HepG2 (cell line): ENCODE measurements around the gene DHX57. TPM values are rescaled to one million over a fixed set of nuclear protein-coding genes. Genes with fewer than 3 reads are reported as not detected.

Experiments used
- HNF4G ChIP-seq, 2 experiments: sonication (generic) in 1 of 2; formaldehyde crosslinking in 1 of 2; IDR thresholded peaks; 2 replicates each; pipeline versions ENCODE4 v1.4.0 to v1.6.1; 2011 to 2020; ENCODE audit warnings: borderline replicate concordance in 2 of 2, low read depth in 2 of 2, mild to moderate bottlenecking in 2 of 2, low read length in 1 of 2, missing genetic modification reagents in 1 of 2, moderate library complexity in 1 of 2
- HOXA9 ChIP-seq: sonication (generic); formaldehyde crosslinking; IDR thresholded peaks from 2 replicates; pipeline ENCODE4 v1.8.1; 2022; ENCODE audit warnings: missing genetic modification reagents, mild to moderate bottlenecking, moderate library complexity, borderline replicate concordance
- NFE2 ChIP-seq: sonication (generic); formaldehyde crosslinking; IDR thresholded peaks from 2 replicates; pipeline ENCODE4 v1.4.0; 2020; ENCODE audit warnings: missing genetic modification reagents
- ZNF282 ChIP-seq: fragments of 450-650 bp; IDR thresholded peaks from 2 replicates; pipeline ENCODE4 v1.6.1; 2018; ENCODE audit not compliant: partially characterized antibody
- ZNF703 ChIP-seq: sonication (generic); formaldehyde crosslinking; IDR thresholded peaks from 2 replicates; pipeline ENCODE4 v1.5.1; 2020; ENCODE audit warnings: missing genetic modification reagents, mild to moderate bottlenecking, moderate library complexity, borderline replicate concordance
- polyA plus RNA-seq, 8 experiments: library from polyadenylated mRNA; depleted of rRNA in 3 of 8; stranded (reverse) in 7 of 8; unstranded in 1 of 8; fragments of >200 nt; fragmentation: Illumina TruSeq in 4 of 8; extraction: Trizol in 4 of 8; gene quantifications; 2 replicates each; pipeline versions ENCODE4 v1.2.1 to v1.2.3, GENCODE V29; 2011 to 2016; ENCODE audit warnings: low read depth in 4 of 8, missing spikeins in 1 of 8, mixed read lengths in 1 of 8; ENCODE audit not compliant: insufficient read depth in 1 of 8
- total RNA-seq, 5 experiments: library from RNA; depleted of rRNA; stranded (reverse); fragments of >200 nt; fragmentation: Illumina TruSeq; extraction: Trizol; gene quantifications; 2 replicates each; pipeline ENCODE4 v1.2.3, GENCODE V29; 2016; ENCODE audit warnings: low read depth in 1 of 5
- TF ChIP-seq, protein P1 (sequence below): sonication (generic); formaldehyde crosslinking; conservative IDR thresholded peaks from 2 replicates; pipeline ENCODE4 v1.4.0; 2020; ENCODE audit warnings: mild to moderate bottlenecking, missing genetic modification reagents, moderate library complexity
- TF ChIP-seq, protein P2 (sequence below): sonication (generic); formaldehyde crosslinking; IDR thresholded peaks from 2 replicates; pipeline ENCODE4 v1.4.0; 2020; ENCODE audit warnings: mild to moderate bottlenecking, missing genetic modification reagents
- TF ChIP-seq, protein P3 (sequence below): conservative IDR thresholded peaks from 2 replicates; pipeline ENCODE4 v1.6.1; 2018; ENCODE audit warnings: missing genetic modification reagents
- TF ChIP-seq, protein P4 (sequence below): sonication (generic); formaldehyde crosslinking; IDR thresholded peaks from 2 replicates; pipeline ENCODE4 v1.4.0; 2020; ENCODE audit warnings: missing genetic modification reagents, mild to moderate bottlenecking, borderline replicate concordance
- TF ChIP-seq, protein P5 (sequence below): sonication (generic); formaldehyde crosslinking; IDR thresholded peaks from 2 replicates; pipeline ENCODE4 v1.9.0; 2021; ENCODE audit warnings: mild to moderate bottlenecking, missing genetic modification reagents

Gene DHX57
- total and polyA plus RNA-seq, 2 of the 13 experiments (the other 11 are each of a cell fraction or from before 2014, with no cell fraction given), result 9.2 to 24.2 TPM

DNA sequence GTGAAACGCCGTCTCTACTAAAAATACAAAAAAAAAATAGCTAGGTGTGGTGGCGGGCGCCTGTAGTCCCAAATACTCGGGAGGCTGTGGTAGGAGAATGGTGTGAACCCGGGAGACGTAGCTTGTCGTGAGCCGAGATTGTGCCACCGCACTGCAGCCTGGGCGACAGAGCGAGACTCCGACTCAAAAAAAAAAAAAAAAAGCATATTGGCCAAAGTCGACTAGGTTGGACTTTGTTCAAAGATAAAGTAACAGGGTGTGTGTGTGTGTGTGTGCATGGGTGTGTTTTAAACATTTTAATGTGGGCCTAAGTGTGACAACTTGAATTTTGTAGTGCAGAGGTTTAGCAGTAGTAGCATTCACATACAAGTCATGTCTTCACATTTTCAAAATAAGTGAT lies 86.0 kb downstream of the DHX57 start (continued):
- TF ChIP-seq, protein P1, sequence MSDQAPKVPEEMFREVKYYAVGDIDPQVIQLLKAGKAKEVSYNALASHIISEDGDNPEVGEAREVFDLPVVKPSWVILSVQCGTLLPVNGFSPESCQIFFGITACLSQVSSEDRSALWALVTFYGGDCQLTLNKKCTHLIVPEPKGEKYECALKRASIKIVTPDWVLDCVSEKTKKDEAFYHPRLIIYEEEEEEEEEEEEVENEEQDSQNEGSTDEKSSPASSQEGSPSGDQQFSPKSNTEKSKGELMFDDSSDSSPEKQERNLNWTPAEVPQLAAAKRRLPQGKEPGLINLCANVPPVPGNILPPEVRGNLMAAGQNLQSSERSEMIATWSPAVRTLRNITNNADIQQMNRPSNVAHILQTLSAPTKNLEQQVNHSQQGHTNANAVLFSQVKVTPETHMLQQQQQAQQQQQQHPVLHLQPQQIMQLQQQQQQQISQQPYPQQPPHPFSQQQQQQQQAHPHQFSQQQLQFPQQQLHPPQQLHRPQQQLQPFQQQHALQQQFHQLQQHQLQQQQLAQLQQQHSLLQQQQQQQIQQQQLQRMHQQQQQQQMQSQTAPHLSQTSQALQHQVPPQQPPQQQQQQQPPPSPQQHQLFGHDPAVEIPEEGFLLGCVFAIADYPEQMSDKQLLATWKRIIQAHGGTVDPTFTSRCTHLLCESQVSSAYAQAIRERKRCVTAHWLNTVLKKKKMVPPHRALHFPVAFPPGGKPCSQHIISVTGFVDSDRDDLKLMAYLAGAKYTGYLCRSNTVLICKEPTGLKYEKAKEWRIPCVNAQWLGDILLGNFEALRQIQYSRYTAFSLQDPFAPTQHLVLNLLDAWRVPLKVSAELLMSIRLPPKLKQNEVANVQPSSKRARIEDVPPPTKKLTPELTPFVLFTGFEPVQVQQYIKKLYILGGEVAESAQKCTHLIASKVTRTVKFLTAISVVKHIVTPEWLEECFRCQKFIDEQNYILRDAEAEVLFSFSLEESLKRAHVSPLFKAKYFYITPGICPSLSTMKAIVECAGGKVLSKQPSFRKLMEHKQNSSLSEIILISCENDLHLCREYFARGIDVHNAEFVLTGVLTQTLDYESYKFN (CRISPR knock-in tag), result 0 out of 2 replicates have a peak, but pooled peaks have one; percentile 17
- TF ChIP-seq ZNF703 (CRISPR knock-in tag), result no peak
- TF ChIP-seq, protein P2, sequence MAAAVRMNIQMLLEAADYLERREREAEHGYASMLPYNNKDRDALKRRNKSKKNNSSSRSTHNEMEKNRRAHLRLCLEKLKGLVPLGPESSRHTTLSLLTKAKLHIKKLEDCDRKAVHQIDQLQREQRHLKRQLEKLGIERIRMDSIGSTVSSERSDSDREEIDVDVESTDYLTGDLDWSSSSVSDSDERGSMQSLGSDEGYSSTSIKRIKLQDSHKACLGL, result no peak
- no peak for TF ChIP-seq HOXA9 (CRISPR knock-in tag)
- TF ChIP-seq ZNF282, result no peak
- peak; percentile 80 for TF ChIP-seq HNF4G (IDR thresholded peaks at IDR 0.05; ENCODE audit: borderline replicate concordance, low read depth, low read length)
- TF ChIP-seq HNF4G (CRISPR knock-in tag; IDR thresholded peaks at IDR 0.05; ENCODE audit: borderline replicate concordance, low read depth), result no peak
- TF ChIP-seq, protein P3, sequence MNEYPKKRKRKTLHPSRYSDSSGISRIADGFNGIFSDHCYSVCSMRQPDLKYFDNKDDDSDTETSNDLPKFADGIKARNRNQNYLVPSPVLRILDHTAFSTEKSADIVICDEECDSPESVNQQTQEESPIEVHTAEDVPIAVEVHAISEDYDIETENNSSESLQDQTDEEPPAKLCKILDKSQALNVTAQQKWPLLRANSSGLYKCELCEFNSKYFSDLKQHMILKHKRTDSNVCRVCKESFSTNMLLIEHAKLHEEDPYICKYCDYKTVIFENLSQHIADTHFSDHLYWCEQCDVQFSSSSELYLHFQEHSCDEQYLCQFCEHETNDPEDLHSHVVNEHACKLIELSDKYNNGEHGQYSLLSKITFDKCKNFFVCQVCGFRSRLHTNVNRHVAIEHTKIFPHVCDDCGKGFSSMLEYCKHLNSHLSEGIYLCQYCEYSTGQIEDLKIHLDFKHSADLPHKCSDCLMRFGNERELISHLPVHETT (CRISPR knock-in tag), result no peak
- no peak for TF ChIP-seq NFE2 (CRISPR knock-in tag)
- TF ChIP-seq, protein P4, sequence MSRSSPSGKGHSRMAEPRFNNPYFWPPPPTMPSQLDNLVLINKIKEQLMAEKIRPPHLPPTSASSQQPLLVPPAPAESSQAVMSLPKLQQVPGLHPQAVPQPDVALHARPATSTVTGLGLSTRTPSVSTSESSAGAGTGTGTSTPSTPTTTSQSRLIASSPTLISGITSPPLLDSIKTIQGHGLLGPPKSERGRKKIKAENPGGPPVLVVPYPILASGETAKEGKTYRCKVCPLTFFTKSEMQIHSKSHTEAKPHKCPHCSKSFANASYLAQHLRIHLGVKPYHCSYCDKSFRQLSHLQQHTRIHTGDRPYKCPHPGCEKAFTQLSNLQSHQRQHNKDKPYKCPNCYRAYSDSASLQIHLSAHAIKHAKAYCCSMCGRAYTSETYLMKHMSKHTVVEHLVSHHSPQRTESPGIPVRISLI, result peak; percentile 77; the same call in 1 of the 2 replicates
- TF ChIP-seq, protein P5, sequence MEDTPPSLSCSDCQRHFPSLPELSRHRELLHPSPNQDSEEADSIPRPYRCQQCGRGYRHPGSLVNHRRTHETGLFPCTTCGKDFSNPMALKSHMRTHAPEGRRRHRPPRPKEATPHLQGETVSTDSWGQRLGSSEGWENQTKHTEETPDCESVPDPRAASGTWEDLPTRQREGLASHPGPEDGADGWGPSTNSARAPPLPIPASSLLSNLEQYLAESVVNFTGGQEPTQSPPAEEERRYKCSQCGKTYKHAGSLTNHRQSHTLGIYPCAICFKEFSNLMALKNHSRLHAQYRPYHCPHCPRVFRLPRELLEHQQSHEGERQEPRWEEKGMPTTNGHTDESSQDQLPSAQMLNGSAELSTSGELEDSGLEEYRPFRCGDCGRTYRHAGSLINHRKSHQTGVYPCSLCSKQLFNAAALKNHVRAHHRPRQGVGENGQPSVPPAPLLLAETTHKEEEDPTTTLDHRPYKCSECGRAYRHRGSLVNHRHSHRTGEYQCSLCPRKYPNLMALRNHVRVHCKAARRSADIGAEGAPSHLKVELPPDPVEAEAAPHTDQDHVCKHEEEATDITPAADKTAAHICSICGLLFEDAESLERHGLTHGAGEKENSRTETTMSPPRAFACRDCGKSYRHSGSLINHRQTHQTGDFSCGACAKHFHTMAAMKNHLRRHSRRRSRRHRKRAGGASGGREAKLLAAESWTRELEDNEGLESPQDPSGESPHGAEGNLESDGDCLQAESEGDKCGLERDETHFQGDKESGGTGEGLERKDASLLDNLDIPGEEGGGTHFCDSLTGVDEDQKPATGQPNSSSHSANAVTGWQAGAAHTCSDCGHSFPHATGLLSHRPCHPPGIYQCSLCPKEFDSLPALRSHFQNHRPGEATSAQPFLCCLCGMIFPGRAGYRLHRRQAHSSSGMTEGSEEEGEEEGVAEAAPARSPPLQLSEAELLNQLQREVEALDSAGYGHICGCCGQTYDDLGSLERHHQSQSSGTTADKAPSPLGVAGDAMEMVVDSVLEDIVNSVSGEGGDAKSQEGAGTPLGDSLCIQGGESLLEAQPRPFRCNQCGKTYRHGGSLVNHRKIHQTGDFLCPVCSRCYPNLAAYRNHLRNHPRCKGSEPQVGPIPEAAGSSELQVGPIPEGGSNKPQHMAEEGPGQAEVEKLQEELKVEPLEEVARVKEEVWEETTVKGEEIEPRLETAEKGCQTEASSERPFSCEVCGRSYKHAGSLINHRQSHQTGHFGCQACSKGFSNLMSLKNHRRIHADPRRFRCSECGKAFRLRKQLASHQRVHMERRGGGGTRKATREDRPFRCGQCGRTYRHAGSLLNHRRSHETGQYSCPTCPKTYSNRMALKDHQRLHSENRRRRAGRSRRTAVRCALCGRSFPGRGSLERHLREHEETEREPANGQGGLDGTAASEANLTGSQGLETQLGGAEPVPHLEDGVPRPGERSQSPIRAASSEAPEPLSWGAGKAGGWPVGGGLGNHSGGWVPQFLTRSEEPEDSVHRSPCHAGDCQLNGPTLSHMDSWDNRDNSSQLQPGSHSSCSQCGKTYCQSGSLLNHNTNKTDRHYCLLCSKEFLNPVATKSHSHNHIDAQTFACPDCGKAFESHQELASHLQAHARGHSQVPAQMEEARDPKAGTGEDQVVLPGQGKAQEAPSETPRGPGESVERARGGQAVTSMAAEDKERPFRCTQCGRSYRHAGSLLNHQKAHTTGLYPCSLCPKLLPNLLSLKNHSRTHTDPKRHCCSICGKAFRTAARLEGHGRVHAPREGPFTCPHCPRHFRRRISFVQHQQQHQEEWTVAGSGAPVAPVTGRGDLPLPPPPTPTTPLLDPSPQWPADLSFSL (CRISPR knock-in tag), result peak; percentile 51; the same call in 1 of the 2 replicates
